CD4-positive, alpha-beta T cell treated with Interleukin-10 for 1 hour (primary cell): Measurements from ENCODE around the gene EMILIN3.

ENCODE experiments used
- DNase-seq: peaks from one replicate; pipeline ENCODE4 v3.0.0-alpha.2; 2020

EMILIN3 gene, protein sequence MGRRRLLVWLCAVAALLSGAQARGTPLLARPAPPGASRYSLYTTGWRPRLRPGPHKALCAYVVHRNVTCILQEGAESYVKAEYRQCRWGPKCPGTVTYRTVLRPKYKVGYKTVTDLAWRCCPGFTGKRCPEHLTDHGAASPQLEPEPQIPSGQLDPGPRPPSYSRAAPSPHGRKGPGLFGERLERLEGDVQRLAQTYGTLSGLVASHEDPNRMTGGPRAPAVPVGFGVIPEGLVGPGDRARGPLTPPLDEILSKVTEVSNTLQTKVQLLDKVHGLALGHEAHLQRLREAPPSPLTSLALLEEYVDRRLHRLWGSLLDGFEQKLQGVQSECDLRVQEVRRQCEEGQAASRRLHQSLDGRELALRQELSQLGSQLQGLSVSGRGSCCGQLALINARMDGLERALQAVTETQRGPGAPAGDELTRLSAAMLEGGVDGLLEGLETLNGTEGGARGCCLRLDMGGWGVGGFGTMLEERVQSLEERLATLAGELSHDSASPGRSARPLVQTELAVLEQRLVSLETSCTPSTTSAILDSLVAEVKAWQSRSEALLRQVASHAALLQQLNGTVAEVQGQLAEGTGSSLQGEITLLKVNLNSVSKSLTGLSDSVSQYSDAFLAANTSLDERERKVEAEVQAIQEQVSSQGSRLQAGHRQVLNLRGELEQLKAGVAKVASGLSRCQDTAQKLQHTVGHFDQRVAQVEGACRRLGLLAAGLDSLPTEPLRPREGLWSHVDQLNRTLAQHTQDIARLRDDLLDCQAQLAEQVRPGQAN

DNA sequence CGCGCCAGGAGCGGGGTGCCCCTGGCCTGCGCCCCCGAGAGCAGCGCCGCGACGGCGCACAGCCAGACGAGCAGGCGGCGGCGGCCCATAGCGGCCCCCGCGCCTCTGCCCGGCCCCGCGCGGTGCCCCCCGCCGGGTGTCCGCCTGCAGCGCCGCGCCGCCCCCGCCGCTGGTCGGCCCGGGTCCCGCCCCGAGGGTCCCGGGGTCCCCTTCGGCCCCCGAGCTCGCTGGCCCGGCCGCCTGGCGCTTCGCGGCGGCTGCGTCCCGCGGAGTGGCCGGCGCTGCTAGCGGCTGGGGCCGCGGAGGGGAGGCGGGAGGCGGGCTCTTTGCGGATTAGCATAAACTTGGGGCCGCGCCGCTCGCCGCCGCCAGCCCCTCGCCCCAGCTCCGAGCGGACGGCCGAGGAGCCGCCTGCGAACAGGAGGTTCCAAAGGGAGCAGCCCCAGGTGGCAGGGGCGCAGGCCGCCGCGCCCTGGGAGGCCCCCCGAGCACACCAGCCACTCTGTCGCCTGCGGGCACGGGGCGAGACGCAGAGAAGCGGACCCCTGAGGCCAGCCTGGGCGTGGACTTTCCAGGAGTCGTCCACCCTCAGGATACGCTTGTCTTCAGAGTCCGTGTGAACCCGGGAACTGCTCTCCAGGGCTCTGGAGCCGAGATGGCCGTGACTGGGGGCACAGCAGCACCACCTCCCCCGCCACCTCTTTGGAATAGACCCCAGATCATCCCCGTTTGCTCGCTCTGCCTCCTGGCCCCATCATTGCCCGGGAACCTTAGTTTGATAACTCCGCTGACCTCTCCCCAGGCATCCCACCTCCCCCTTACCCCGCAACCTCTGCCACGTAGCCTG is at the start of gene EMILIN3:
EMILIN3 (minus strand) TSS at position 273 of the 847 bp plus-strand sequence; CDS start at position 89, 184 bp downstream.
- no peak for DNase-seq

DNA sequence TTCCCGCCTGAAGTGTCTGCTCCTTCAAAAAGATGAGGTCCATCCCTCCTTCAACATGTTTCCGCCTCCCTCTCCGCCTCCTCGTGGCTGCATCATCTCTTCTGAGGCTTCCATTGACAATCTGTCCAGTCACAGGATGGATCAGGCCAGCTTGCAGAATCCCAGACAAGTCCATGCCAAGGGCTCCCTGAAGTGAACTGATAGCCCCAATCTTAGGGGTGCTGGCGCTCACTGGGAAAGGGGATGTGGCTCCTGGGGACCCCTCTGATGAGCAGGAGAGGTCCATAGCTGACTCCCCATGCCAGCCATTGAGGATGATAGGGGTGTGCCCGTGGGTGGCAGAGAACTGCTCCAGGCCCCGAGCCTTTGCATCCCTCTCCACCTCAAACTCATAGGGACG is 48.6 kb upstream of the EMILIN3 start:
- no peak for DNase-seq

DNA sequence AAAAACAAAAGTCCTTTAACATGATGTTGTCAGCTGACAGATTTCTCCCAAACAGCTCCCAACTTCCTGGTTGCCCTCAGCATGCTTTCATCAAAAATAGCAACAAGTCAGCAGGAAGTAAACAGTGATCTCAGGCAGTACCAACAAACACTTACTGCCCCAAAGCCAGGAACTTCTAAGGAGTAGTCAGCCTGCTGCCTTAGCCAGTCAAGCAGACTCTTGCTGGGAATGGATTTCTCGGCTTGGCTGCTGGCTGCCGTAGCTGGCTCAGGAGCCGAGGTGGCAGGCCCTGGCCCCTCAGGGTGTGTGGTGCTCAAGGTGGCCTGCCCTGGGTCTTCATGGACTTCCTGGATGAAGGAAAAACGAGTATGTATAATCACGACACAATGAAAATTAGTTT is 46.6 kb upstream of the EMILIN3 start:
- DNase-seq, result no peak

DNA sequence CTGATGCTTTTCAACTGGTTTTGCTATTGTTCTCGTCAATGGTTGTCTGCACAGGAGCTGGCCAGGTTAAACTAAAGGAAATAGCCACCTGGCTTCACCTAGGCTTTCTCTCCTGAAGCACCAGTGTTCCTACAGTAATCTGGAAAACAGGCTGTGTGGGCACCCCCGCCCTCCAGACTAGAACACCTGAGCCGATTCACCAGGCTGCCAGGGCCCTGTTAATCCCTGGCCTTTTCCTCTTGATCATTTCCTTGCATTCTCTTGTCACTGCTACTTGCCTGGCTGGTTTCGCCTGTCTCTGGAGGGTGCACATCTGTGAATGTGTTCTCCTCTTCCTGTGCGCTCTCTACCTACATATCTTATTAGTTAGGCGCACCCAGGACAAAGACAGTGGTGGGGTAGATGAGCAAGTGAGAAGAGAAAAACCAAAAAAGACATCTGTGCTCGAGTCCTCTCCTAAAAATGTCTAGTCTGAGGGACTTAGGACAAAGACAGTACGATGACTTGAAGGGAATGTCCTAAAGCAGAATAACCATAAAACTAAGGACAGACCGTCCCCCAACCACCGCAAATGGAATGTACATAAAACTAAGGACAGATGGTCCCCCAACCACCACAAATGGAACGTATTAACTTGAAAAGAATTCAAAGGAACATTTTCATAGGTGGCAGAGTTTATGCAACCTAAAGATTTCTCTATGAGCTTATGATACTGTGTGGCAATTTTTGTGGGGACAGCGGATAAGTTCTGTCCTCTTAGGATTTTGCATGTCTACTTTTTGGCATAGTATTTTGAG is 45.9 kb upstream of the EMILIN3 start:
- DNase-seq, result no peak

DNA sequence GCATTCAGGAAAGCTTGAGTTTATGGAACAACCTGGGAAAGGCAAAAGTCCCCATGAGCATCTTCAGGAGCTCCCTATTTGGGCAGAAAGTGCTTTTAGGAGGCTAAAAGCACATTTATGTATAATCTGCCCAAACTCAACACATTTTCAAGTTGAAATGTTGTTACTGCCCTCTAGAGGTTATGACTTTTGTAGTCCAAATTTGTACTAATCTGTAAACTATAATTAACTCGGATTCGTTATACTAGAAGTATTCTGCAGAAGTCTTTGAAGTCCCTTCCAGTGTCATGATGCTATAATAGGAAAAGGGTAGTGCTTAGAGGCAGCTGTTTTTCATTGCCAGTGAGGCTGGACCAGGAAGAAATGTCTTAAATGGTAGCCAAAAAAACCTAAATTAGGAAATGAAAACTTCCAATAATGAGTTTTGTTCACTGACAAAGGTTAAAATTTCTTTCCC is 44.8 kb upstream of the EMILIN3 start:
- DNase-seq, result no peak

DNA sequence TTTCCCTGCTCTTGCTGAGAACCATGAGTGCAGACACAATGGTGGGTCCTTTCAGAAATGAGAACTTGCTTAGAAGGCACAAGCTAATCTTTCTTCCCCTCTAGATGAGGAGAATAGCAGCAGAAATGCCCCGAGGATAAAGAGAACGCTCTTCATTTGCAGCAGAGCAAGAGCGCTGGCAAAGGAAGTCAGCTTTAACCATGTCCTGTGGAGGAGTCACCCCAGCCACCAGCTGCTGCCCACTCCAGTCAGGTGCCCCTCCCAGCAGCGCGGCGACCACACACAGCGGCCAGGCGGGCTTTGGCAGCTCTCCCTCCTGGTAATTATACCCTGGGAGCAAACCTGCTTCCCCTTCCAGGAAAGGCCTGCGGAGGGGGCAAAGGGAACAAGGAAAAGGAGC is 42.4 kb upstream of the EMILIN3 start:
- DNase-seq, result no peak

DNA sequence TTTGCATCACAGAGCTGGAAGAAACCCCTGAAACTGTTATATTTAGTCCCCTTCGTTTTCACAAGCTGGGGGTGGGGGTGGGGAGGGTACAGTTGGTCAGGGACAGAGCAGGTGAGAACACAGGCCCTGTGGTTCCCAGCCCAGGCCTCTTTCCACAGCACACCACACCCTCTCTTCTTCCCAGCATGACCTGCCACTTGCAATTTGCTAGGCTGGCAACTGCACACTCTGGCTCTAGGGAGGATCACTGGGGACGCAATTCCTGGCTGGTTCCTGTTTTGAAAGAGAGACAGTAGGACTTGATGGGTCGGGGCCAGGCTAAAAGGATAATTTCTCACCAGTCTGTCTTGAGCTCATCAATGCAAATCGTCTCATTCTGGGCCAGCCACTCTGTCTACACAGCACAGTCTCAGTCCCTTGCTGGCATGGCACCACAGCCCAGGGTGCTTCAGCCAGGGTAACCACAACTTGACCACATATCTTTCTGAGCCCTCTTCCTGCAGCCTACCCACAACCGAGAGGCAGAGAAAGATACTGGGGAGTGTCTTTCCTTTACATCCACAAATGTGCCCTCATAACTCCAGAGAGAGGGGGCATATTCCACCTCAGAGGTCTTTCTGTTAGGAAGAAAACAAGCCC is 41.7 kb upstream of the EMILIN3 start:
- DNase-seq, result no peak

DNA sequence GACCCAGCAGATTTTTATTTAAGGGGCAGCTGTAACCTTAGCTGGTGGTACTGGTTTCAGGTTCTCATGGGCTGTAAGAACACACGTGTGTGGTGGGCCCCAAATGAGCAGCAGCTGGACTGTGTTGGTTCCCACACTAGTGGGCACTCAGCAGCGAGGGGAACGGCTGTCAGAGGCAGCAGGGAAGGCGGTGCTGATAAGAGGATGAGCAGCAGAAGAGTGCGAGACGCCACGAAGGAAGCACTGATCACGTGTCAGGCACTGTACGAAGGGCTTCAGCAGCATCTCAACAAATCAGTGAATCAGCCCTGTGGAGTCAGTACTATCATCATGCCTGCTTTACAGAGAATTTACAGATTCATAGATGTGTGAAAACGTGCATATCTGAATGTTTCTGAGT is 41.0 kb upstream of the EMILIN3 start:
- DNase-seq, result no peak

DNA sequence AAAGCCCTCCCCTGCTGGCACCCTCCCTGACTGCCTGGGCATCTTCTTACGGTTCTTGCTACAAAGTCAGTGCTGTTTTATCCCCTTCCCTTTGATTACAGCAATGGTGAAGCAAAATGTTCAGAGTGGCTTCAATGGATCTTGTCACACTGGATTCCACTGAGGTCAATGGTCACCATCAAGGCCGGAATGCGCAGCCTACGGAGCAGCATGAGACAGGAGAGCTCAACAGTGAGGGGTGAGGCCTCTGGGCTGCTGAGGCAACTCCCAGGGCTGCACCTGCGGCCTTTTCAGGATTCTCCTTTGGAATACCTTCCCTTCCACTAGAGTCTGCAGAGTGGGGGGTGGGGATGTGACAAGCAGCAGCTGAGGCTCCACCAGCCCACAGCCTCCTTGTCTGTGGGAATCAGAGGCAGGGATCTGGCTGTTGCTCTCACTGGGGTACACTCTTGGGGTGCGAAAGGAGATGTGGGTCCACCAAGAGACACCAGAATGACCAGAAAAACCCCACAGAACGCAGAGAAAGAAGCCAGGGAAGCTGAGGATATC is 40.4 kb upstream of the EMILIN3 start:
- DNase-seq, result no peak

DNA sequence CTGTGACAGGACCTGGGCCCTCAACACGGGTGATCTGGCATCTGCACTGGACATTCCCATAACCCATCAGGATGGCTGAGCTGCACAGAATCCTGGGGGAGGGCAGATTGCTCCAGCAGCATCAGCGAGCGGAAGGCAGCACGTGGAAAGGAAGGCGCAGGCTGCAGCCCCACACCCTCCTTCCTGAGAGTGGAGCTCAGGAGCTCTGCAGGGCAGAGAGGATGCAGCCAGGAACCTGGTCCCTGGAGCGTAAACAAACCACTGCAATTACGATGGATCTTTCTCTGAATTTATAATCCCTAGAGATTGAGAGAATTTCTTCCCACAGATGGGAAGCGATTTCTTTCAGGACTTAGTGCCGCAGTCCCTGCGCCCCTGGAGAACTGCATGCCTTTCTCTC is 39.7 kb upstream of the EMILIN3 start:
- no peak for DNase-seq

DNA sequence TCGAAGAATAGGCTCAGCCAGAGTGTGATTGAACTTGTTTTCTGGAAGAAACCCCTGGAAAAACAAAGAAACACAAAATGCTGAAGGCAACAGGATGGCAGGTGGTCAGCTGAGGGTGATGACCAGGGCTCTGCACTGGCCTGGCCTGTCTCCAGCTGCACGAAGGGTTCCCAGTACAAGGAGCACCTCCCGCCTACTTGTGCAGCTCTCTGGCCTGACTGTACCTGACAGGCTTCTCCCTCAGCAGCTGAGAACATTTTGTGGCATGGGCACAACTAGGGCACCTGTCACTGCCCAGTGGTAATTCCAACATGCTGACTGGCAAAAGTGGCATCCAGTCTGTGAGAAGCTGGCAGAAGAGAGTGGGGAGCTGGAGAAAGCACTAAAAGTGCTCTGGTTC is 38.8 kb upstream of the EMILIN3 start:
- no peak for DNase-seq

DNA sequence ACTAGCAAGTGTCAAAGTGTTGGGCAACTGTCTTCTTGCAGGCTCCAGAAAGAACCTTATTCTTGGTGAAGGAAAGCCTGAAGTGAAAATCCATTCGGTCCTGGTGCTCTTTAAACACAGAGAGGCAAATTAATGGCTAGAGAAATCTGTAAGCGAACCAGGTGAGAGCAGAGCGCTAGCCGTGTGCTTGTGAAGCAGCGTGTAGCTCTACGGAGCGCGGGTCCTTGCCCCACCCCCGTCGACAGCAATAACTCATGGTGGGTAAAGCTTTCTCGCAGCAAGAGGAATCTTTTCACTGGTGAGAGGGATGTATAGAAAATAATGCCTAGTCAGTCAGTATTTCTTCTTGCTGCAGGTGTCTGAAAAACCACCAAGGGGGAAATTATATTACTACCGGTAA is 37.0 kb upstream of the EMILIN3 start:
- no peak for DNase-seq

DNA sequence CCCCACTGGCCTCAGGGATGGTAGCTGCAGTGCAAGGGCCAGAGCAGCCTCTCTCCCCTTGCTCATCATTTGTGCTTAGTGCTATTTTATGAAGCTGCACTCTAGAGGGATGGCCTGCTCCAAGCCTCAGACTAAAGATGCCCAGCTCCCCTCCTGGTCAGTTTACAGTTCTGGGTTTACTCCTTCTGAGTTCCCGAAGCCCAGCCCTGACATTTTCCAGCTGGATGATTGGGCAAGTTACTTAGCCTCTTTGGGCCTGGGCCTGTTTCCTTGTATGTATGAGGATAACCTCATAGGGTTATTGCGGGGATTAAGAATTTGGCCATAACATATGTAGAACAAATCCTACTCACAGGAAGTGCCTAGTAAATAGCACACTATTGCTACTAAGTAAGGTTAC is 31.8 kb upstream of the EMILIN3 start:
- no peak for DNase-seq

DNA sequence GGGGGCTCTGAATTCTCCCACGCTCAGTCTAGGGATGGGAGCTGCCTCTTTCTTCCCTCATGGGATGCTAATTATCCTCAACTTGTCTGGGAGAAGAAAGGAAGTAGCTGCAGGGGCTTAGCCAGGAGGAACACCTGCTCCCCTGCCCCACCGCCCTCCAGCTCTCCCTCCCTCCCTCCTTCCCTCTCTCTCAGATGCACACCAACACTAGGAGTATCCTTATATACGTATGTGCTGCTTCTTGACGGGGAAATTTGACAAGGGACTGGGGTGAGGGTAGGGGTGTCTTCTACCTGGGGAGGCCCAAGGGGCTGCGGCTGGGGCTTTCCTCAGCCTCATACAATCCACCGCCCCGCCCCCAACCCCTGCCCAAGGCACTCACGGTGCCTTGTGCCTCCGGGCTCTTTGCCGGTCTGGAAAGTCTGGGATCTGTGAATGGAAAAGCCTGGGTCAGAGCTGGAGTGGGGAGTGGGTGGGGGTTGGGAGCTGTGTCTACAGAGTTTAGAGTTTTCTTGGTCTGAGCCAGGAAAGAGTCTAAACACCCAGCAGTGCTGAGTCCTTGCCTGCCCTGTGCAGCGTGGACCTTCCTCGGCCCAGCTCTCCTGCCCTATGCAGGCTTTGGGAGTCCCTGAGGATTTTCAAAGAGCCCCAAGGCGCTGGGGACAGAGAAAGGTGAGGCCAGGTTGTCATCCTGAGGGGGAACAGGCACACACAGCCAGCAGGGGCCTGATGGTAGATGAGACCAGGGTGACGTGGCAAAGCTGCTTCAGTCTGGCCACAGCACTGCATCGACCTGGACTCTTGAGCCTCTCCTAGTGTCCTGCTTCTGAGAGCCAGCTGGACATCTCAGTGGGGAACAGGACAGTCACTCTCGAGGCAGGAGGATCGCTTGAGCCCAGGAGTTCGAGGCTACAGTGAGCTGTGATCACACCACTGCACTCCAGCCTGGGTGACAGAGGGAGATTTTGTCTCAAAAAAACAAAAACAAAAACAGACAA is 29.3 kb upstream of the EMILIN3 start:
- no peak for DNase-seq

DNA sequence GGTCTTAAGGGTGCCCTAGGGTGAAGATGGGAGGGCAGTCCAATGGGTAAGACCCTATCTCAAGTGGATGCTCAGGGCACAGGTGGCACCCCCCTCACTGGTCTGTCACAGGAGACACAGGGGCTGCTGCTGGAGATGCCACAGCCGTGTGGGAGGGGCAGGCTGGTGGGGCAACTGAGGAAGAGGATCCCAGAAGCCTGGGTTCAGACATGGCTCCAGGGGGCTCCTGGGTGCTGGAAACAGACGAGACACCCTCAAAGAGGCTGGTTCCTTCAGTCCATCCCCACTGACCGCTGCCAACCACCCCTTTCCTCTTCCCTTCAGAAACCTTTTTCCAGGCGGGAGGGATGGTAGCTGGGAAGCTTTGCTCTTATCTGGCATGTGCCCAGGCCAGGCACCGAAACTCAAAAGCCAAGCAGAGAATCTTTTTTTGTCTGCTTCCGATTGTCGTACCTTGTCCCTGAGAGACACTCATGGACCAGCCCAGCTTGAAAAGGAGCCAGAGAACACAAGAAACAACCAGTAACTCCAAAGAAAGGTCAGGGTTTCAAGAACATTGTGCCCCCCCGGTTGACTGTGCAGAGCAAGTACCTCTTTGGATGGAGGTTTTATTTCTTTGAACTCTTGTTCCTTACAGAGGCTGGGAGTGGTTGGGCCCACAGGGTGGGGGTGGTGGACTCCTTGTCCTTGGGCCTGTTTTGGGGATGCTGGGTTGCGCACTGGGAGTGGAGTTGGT is 28.5 kb upstream of the EMILIN3 start:
- DNase-seq, result no peak

DNA sequence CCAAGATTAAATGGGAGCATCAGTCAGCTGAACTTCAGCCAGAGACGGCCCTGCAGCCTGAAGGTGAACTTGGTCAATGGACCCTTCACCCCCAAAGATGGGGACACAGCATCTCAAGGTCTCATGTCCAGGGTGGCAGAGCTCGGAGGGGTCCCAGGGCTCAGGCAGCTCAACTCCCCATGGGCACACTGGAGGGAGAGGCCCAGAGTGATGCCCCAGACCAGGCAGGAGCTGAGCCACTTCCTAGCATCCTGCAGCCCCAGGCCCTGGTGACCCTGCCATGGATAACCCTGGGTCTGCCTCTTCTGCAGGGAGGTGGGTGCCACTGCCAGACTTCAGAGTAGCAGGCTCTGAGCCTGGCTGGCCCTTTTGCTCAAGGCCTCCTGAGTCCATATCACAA is 27.5 kb upstream of the EMILIN3 start:
- no peak for DNase-seq

DNA sequence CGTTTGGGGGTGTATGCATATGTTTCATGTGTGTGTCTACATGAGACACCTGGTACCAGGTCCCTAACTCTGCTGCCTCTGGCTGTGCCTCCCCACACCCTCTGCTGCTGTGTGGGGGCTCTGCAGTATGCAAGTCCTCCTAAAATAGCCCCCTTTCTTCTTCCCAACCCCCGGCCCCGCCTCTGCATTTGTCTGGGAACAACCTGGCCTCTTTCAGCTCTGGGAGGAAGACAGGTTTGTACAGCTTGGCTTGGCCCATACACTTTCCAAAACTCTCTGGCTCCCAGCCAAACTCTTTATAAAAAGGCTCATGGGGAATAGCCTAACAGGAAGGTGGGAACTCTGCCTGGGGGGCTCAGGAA is 27.1 kb upstream of the EMILIN3 start:
- no peak for DNase-seq

DNA sequence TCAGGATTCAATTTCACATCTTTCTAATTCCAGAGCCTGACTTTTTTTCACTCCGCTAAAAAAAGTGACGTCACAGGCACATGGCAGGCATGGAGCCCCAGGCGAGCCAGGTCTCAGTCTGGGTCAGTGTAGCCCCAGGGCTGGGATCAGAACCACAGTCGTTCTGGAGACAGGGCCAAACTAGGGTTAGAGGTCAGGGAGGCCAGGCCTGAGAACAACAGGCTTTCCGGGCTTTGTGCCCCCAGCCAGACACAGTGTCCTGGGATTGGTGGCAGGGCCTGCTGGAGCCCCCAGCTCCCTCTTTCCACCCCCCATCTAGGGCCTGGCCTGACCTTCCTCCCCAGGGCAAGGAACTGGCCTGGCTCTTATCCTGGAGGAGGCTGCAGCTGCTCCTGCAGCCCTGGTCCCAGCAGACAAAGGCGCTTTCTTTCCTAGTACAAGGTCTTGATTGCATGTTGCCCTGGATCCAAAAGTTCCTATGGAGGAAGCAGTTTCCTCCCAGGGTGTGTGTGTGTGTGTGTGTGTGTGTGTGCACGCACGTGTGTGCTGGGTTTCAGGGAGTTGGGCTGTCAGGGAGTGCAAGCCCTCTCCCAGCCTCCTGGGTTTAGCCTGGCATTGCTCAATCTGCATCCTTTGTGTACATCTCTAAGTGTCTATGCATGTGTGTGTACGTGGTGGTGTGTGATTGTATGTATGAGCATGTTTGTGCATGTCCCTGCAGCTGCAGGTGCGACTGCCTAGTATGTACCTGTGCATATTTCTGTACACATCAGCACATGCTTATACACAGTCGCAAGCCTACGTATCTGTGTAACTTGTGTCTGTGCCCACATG is 26.5 kb upstream of the EMILIN3 start:
- DNase-seq, result no peak

DNA sequence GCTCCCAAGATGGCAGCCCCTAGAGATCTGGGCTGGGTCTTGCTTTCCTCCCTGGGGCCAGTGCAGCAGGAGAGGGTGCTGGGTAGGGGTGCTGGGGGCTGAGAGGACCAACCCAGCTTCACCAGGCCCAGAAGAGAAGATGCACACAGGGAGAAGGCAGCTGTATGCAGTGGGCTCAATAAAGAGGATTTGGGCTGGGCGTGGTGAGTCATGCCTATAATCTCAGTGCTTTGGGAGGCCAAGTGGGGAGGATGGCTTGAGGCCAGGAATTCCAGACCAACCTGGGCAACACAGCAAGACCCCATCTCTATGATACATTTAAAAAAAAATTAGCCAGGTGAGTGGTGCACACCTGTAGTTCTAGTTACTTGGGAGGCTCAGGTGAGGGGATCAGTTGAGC is 25.7 kb upstream of the EMILIN3 start:
- no peak for DNase-seq
